Endometrial microvascular endothelial cells (primary cell): ENCODE results near the gene DDI2. TPM values are rescaled to one million over a fixed set of nuclear protein-coding genes. Genes with fewer than 3 reads are reported as not detected.
"Not testable (repeated sequence)": the region's sequence is repeated elsewhere in the genome, so short reads cannot be mapped to it uniquely, and the experiment has no call there.

Experiments used
- in situ Hi-C: cut with HindIII; loops from 2 replicates; pipeline ENCODE4 v1.10.0; 2017; ENCODE audit warnings: low sequenced_read_pairs, low pct_unique_long_range_greater_than_20kb; ENCODE audit errors: inconsistent ontology term
- total RNA-seq: library from RNA; depleted of rRNA; stranded (reverse); fragments of >200 nt; gene quantifications from one replicate; pipeline ENCODE4 v1.2.3, GENCODE V29; 2015; ENCODE audit errors: inconsistent ontology term

DDI2 gene
- total RNA-seq, 1 donor from 2014 or later: 5.8 TPM

DNA sequence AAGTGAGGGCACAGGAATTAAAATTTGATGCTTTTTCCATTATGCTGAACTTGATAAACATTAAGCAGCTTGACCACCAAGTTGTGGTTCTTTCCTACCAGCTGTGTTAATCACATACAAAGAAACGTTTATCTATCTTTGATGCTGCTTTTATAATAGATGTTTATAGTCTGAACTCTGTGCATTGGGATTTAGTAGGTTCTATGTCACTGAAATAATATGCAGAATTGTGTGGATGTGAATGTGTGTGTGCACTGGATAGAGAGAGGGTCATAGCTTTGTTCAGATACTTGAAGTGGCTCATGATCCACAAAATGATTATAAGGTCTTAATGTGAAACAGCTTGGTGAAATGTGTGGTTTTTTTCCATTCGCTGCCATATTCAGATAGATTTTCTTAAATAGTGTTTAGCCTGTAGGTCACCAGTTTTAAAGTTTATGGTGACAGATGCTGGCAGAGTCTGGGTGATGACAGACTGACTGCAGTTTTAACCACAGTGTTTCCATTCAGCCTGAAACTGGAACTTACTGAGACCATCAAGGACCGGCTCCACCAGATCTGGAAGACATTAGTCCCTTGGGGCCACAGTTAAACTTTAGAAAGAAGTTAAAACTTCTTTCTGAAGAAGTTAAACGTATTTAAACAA, 10.2 kb downstream of the DDI2 start:
- in situ Hi-C loops: no loop called here

DNA sequence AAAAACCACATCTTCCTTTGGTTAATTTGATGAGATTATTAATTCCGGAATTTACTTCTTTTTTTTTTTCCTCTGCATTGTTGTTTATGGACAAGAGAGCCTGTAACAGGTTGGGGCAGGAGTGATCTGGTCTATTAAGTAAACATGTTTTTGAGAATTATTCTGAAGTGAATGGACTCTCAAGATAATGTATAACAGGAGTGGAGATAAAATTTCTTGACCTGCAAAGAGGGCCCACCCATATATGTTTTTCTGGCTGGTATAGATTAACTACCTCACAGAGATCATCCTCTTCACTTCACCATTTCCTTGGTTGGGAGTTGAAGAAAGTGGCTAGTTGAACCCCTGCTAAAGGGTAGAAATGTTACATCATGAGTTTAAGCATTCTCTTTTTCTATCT, 10.7 kb downstream of the DDI2 start:
- in situ Hi-C loops: no loop called here

DNA sequence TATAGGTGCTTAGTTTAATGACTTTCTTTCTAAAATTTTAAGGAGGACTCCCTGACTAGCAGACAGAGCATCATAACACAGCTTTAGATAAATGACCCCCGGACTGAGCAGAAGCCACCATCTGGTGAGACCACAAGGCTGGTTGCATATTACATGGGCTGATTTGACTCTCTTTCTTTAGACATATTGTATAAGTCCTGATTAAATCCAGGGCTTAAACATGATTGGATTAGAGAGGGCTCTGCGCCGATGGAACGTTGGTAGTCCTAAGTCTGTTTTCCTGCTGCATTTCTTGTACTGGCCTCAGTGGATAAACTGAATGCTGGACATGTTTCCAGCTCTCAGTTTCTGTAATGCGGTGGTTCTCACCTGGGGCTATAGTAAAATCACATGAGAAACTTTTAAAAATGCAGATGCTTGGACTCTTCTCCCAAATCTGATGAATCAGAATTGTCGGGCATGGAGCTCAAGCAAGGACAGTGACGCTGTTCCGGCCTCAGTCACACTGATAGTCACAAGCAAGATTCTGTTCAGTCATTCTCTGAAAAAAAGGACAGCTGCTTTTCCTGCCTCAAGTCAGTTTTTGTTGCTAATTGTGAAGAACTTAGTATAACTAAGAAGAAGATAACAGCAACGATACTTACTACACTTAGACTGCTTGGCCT, 16.6 kb downstream of the DDI2 start:
- in situ Hi-C loops: no loop called here

DNA sequence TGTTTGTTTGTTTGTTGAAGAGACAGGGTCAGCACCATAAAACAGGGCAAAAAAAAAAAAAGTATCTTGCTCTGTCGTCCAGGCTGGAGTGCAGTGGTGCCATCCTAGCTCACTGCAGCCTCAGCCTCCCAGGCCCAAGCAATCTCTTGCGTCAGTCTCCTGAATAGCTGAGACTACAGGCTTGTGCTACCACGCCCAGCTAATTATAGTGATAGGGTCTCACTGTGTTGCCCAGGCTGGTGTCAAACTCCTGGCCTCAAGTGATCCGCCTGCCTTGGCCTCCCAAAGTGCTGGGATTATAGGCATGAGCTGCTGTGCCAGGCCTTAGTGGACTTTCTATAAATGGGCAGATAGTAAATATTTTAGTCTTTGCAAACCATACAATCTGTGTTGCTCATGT, 19.2 kb downstream of the DDI2 start:
- in situ Hi-C loops: no loop called here

DNA sequence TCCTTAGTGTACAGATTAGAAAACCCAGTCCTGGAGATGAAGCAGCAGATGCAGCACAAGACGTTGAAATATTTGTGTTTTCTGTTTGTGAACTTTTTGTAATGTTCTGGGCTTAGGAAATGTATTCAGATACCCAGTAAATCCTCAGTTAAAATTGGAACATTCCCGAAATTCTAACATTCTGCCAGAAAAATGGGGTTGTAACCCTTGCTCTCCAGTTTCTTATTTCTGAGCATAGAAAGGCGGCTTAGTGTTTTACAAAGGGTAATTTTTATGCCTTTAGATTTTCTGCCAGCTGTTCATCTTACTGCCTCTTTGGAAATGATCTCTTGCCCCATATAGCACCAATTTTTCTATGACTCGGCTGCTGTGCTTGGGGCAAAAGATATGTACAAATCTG, 20.6 kb downstream of the DDI2 start:
- in situ Hi-C loops: no loop called here

DNA sequence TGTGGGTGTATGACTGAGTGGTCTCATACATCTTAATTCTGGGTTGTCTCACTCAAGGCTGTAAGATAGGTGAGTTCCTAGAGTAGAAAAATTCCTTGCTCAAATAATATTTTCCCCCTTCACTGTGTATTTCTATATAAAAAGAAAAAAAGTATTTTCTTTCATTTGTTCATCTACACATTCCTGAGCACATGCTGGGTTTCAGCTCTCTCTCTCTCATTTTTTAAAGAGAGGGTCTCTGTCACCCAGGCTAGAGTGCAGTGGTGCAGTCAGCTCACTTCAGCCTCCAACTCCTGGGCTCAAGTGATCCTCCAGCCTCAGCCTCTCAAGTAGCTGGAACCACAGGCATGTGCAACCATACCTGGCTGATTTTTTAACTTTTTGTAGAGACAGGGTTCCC, 22.0 kb downstream of the DDI2 start:
- in situ Hi-C loops: no loop called here

DNA sequence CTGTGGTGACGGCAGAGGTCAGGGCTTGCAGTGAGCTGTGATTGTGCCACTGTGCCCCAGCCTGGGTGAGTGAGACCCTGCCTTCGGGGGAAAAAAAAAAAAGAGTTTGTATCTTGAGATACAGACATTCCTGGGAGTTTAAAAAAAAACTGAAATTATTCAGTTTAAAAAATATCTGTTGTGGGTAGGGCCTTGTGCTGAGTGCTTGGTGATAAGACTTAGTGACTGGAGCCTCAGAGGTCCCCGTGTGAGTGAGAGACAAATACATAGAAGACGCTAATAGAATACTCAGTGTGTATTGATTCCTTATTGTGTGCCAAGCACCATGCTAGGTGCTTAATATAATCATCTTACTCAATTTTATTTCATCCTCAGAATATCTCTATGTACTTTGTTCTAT, 22.7 kb downstream of the DDI2 start:
- in situ Hi-C loops: no loop called here

DNA sequence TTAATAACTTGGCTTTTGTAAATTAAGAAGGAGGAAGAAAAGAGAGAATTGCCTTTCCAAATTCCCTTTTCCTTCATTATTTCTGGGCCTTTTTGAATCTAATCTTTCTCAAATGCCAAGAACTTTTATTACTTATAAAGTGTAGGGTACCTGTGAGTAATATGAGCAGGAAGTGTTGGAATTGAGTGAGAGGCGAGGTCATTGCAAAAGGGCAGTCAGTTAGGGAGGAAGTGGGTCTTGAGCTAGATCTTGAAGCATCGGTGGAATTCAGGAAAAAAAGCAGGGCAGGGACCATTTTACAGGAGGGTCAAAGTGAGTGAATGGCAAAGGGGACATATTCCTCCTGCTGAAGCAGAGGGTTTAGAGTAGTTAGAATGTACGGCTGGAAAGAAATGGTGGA, 23.4 kb downstream of the DDI2 start:
- in situ Hi-C loops: no loop called here

DNA sequence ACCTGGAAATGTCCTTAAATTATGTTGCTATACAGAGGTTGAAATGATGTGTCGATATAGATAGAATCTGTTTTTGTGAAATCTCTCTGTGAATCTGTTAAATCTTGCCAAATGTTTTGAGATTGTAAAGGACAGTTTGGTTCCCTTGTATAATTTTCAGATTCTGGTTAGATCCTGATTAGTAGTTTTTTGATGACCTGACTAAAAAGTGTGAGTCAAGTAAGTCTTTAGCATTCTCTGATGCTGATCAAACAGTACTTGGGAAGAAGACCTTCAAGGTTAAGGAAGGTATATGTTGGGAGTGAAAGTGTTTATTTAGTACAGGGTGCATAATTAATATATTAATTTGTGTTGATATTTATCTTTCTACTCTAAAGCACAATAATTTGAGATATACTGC, 32.7 kb downstream of the DDI2 start:
- in situ Hi-C loops: no loop called here

DNA sequence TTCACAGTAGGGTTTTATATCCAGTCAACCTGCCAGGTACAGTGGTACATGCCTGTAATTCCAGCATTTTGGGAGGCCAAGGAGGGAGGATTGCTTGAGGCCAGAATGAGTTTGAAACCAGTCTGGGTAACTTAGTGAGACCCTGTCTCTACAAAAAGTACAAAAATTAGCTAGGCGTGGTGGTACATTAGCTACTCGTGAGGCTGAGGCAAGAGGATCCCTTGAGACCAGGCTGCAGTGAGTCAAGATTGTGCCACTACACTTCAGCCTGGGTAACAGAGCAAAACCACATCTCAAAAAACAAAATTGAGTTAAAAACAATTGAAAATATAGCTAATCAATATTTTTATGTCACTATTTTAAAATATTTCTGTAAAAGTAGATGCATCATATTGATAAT, 33.2 kb downstream of the DDI2 start:
- in situ Hi-C loops: no loop called here

DNA sequence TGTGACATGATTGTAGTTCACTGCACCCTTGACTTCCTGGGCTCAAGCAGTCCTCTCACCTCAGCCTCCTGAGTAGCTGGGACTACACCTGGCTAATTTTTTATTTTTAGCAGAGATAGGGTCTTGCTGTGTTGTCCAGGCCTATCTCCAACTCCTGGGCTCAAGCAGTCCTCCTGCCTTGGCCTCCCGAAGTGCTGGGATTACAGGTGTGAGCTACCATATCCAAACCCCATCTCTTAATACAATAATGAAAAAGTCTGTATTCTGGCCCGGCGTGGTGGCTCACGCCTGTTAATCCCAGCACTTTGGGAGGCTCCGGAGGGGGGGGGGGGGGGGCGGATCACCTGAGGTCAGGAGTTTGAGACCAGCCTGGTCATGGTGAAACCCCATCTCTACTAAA, 34.9 kb downstream of the DDI2 start:
- in situ Hi-C loops: not testable (repeated sequence)

DNA sequence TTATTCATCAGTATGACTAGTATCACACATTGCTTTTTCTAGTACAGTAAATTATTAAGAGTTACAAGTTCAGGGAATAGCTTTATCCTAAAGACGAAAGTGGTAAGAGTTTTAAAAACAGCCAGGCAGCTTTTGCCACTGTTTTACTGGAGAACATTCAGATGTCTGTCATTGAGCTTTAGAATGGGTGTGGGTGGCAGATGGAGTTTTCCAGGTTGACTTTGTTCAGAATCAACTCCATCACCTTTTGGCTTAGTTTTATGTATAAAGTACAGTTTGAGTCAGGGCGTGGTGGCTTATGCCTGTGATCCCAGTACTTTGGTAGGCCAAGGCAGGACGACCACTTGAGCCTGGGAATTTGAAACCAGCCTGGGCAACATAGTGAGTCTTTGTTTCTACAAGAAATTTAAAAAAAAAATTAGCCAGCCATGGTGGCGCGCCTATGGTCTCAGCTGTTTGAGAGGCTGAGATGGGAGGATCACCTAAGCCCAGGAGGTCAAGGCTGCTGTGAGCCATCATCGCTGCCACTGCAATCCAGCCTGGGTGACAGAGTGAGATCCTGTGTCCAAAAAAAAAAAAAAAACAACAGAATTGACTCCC, 36.9 kb downstream of the DDI2 start:
- in situ Hi-C loops: no loop called here

DNA sequence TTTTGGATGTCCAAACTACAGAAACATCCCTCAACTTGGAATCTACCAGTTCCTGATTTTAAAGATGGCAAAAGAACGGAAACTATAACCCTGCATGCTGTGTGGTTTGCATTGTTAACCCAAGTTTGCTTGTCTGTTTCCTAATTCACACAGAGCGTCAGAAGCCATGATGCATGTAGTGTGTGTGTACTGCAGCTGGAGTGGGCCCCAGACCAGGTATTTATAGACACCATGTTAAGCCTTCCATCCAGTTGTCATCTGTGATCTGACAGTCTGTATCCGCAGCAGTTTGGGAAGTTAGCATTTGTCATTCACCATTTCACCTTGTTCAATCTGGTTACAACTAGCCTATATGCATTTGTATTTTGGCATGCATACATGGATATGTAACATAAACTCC, 39.2 kb downstream of the DDI2 start:
- in situ Hi-C loops: no loop called here

DNA sequence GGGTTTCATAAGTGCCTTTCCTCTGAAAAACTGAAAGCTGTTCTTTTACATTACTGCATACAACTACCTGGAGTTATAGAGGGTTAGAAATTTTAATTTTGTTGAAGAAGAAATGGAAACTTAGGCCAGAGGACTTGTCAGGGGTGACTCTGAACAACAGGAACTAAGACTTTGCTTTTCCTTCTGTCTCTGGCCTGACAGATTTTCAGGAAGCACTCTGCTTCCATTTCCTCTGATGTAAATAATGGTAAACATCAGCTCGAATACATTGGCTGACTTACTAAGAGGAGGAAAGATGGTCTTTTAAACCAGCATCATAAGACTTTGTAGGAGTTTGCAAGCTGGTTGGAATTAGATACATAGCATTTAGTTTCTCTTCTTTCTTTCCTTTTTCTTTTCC, 39.8 kb downstream of the DDI2 start:
- in situ Hi-C loops: no loop called here

DNA sequence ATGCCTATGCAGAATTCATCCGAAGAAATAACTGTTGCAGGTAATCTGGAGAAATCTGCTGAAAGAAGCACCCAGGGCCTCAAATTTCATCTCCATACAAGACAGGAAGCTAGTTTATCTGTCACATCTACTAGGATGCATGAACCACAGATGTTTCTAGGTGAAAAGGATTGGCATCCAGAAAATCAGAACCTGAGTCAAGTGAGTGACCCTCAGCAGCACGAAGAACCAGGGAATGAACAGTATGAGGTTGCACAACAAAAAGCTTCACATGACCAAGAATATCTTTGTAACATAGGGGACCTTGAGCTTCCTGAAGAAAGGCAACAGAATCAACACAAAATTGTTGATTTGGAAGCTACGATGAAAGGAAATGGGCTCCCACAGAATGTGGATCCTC, 42.9 kb downstream of the DDI2 start:
- in situ Hi-C loops: no loop called here

DNA sequence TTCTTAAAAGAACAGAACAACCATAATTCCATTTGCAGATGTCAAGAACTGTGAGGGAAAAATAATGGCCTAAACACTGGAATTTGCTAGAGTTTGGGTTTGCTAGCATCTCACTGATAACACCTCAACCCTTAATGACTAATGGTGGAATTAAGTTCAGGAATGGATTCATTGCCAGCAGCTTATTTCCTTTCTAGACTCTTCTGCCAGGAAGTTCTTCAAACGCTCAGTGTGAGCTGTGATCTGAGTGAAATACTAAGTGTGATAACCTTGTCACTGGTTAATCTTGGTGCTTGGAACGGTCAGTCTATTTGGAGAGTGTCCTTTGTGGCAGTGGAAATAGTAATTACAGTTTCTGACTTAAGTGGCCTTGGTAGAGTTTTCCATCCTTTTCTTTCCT, 45.2 kb downstream of the DDI2 start:
- in situ Hi-C loops: no loop called here

DNA sequence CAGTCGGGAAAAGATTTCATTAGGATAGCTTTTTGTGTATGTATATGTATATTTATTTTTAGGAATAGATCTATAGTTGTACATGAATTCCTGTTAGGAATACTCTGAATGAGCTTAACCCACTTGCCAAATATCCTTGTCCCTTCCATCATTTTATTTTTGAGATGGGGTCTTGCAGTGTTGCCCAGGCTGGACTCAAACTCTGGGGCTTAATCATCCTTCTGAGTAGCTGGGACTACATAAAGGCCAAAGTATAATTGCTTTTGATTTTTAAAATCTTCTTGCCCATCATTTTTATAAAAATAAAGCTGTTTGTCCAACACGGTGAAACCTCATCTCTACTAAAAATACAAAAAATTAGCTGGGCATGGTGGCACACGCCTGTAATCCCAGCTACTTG, 46.7 kb downstream of the DDI2 start:
- in situ Hi-C loops: no loop called here

DNA sequence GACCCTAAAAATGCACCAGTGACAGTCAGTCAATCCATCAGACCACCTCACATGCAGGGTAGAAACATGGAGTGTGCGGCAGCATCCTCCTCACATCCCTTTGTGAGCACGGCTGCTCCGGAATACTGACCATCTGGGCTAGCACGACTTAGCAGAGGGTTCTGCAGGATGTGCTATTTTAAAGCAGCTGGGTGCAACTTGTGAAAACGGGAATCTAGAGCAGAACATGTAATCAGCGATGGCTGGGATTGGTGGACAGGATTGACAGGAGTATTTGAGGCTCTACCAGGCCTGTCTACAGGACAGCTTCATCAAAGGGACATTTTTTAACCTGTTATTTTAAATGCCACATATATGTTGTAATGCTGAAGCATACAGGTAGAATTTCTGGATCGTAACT, 50.1 kb downstream of the DDI2 start:
- in situ Hi-C loops: no loop called here

DNA sequence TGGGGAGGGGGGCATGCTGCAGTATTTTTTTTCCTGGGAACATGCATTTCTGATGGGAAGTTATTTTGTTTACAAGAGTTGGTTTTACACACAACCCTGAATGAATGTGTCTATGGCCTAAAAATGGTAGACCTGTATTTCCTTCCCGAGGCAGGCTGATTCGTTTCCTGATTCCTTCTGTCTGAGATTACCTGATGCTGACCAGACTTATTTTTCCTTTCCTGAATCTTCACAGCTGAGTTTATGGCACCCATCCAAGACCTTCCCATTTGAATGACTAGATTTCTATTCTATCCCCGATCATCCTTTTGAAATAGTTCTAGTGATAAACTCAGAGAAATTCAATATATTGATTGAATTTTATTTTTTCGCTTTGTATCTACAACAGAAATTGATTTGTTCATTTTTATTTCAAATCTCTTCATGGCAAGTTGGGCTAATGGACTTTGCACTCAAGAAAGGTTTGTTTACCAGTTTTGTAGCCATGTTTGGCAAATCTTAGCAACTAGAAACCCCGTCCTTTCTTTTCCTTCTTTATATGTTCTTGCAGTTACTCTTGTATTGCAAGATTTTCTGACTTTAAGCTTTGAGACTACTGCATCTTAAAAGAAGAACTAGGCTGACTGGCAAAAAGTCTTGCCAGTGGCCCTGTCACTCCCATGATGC, 51.0 kb downstream of the DDI2 start:
- in situ Hi-C loops: no loop called here

DNA sequence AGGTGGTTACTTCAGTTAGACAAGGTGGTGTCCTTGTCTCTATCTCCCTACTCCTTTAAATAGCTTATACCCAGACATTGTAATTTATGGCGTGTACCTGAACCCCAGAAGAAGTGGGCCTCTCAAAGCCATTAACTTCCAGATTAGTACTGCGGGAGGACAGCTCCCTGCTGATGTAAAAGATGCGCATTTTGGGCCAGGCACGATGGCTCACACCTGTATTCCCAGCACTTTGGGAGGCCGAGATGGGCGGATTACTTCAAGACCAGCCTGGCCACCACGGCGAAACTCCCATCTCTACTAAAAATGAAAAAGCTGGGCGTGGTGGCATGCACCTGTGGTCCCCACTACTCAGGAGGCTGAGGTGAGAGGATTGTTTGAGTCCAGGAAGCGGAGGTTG, 51.8 kb downstream of the DDI2 start:
- in situ Hi-C loops: no loop called here
